Measurements from ENCODE around the gene TSPYL1. TPM values are rescaled to one million over a fixed set of nuclear protein-coding genes. Genes with fewer than 3 reads are reported as not detected.

The TSPYL1 gene
- total and polyA plus RNA-seq, 2 of the 8 experiments (the other 6 are each of a cell fraction or from before 2014, with no cell fraction given): 33.2 to 79.1 TPM

GRCh38 chr6:116277124-116277523, 2.6 kb downstream of the TSPYL1 start:
- Histone ChIP-seq H3K4me1 (replicated peaks in 1 of 4; ENCODE audit: control insufficient read depth in 3 of 4, insufficient read depth in 4 of 4, low read length in 3 of 4) (peaks cover 3 to 12% (median 12%) of the 10 kb centered on the region in 4 experiments; a peak in 5 of 7 replicates), H4K8ac (ENCODE audit: extremely low read depth, insufficient read depth, low read length) (no peak overlapping the region), H4K91ac (replicated peaks; ENCODE audit: insufficient read length, low read length) (no peak overlapping the region), H2AFZ (ENCODE audit: low read length) (no peak overlapping the region), H3K4me2 (ENCODE audit: insufficient read depth in 1 of 2, low read depth in 2 of 2, low read length in 2 of 2) (peak overlapping the region; percentile 62 to 98), H4K5ac (ENCODE audit: insufficient read length, low read depth, low read length) (no peak overlapping the region), H3K79me1 (ENCODE audit: low read depth, low read length) (peaks cover 6% of the 10 kb centered on the region), H3K23ac (ENCODE audit: insufficient read length) (no peak overlapping the region), H3K14ac (ENCODE audit: insufficient read length) (no peak overlapping the region), H2BK15ac (ENCODE audit: low read length) (no peak overlapping the region), H4K20me1 (replicated peaks in 1 of 2; ENCODE audit: control insufficient read depth in 1 of 2, insufficient read depth in 2 of 2, low read length in 2 of 2) (peaks cover 10 to 16% of the 10 kb centered on the region in 2 experiments), H3K27me3 (replicated peaks in 1 of 4; ENCODE audit: control insufficient read depth in 3 of 4, extremely low read depth in 1 of 4, insufficient read depth in 3 of 4, low read length in 3 of 4) (no peaks in the 10 kb centered on the region), H2BK20ac (ENCODE audit: low read length) (no peak overlapping the region), H2AK5ac (ENCODE audit: low read depth, low read length) (no peak overlapping the region), H3K9me3 (ENCODE audit: insufficient read depth in 2 of 2, low read depth in 1 of 2, low read length in 1 of 2) (no peaks in the 10 kb centered on the region), H3K56ac (replicated peaks; ENCODE audit: insufficient read length, low read depth, low read length) (no peak overlapping the region), H3K18ac (ENCODE audit: extremely low read depth, low read length) (no peak overlapping the region), H2BK12ac (ENCODE audit: low read depth, low read length) (no peak overlapping the region), H3K36me3 (ENCODE audit: control insufficient read depth in 2 of 4, insufficient read depth in 4 of 4, low read length in 3 of 4) (peaks cover 2 to 12% (median 4%) of the 10 kb centered on the region in 4 experiments; a peak in 3 of 8 replicates), H2BK5ac (ENCODE audit: low read depth, low read length) (no peak overlapping the region), H3K4me3 (ENCODE audit: extremely low read depth in 1 of 4, insufficient read depth in 2 of 4, low read depth in 3 of 4, low read length in 4 of 4) (peak overlapping the region in 3 of 4 experiments; percentile 3 to 90 (median 40); a peak in 5 of 8 replicates), H3K23me2 (ENCODE audit: low read depth, low read length) (peaks cover 6% of the 10 kb centered on the region), H3K9ac (replicated peaks in 1 of 4; ENCODE audit: extremely low read depth in 1 of 4, low read depth in 3 of 4, low read length in 3 of 4) (peak overlapping the region in 3 of 4 experiments; percentile 5 to 56 (median 8); a peak in 2 of 7 replicates), H3K27ac (ENCODE audit: low read depth, low read length) (no peak overlapping the region), H3K79me2 (ENCODE audit: control insufficient read depth in 1 of 2, insufficient read depth in 2 of 2, low read length in 2 of 2) (peaks cover 10 to 47% of the 10 kb centered on the region in 2 experiments), H2BK120ac (replicated peaks; ENCODE audit: low read depth, low read length) (no peak overlapping the region), H3K4ac (replicated peaks; ENCODE audit: insufficient read length, low read depth, low read length) (no peak overlapping the region)
- 73% methylated on average over 3 of the region's 3 CpGs; no CpG with 5 or more reads in 1 of the 2 experiments for WGBS, 2 experiments (ENCODE audit: extremely low coverage in 1 of 2, insufficient coverage in 1 of 2, insufficient read length in 1 of 2, insufficient replicate concordance in 2 of 2, low coverage in 1 of 2, low lambda C conversion rate in 2 of 2, missing lambda C conversion rate in 1 of 2)
- FAIRE-seq (no peak), DNase-seq (ENCODE audit: low read depth in 1 of 2, low spot score in 2 of 2) (no peak)
- POLR2A ChIA-PET (ENCODE audit: partially characterized antibody): interaction anchor here (0.7 to 4.5 kb wide), 4 partner anchors 23 to 103 kb away, joined by 3 to 26 read pairs (median 4); partner anchors contain the start of genes DSE and TSPYL4
- CTCF ChIA-PET (ENCODE audit: partially characterized antibody): interaction anchor here (1.2 to 5.3 kb wide), 4 partner anchors 9 to 284 kb away, joined by 3 to 32 read pairs (median 4); no protein-coding TSS in a partner anchor
- TF ChIP-seq POU5F1 (IDR thresholded peaks at IDR 0.05; ENCODE audit: low read depth, low read length) (no peak), EGR1 (IDR thresholded peaks at IDR 0.05; ENCODE audit: borderline replicate concordance, low read depth, low read length) (no peak), SP2 (IDR thresholded peaks at IDR 0.05; ENCODE audit: low read length) (no peak), FOSL1 (IDR thresholded peaks at IDR 0.05; ENCODE audit: insufficient read depth, low read depth, low read length) (no peak), TAF7 (optimal IDR thresholded peaks at IDR 0.05; ENCODE audit: borderline replicate concordance, low read depth, low read length) (no peak), CTBP2 (IDR thresholded peaks at IDR 0.05; ENCODE audit: borderline replicate concordance, insufficient read depth, insufficient read length, low read length) (no peak), POLR2AphosphoS5 (IDR thresholded peaks at IDR 0.05; ENCODE audit: low read depth, low read length) (no peak), ASH2L (IDR thresholded peaks at IDR 0.05; ENCODE audit: low read length) (no peak), EZH2 (IDR thresholded peaks at IDR 0.05; ENCODE audit: low read depth, low read length, severe bottlenecking) (no peak), MAX (IDR thresholded peaks at IDR 0.05) (no peak), ATF3 (IDR thresholded peaks at IDR 0.05; ENCODE audit: insufficient read depth, low read depth, low read length) (no peak), BRCA1 (IDR thresholded peaks at IDR 0.05; ENCODE audit: low read depth, low read length) (no peak), EP300 (IDR thresholded peaks at IDR 0.05; ENCODE audit: borderline replicate concordance in 1 of 2, low read depth in 2 of 2, low read length in 2 of 2) (no peak)

Data from H1 (cell line).